ENCODE data around the gene CNTN3. TPM values are rescaled to one million over a fixed set of nuclear protein-coding genes. Genes with fewer than 3 reads are reported as not detected.

CNTN3 gene
- total RNA-seq, 3 donors from 2014 or later = 6.2 to 15.6 (median 8.1) TPM

DNA sequence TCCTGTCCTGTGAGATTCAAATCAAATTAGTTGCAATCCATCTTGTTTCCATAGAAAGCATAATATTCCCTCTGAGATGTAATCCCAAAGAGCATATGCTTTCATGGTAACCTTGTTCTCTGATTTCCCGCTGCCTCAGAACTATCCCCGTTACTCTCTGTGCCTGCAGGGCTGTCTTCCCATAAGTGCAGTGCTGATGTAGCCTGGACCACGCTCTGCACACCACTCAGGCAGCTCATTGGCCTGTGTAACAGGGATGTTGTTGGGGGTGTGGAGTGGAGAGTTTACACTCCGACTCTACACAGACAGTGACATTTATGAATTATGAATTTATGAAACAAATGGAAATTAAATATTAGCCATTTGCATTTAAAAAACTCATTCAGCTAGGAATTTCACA, 33.6 kb upstream of the CNTN3 start:
- DNase-seq (no peak), ATAC-seq (no peak)
- Histone ChIP-seq H3K4me1 (ENCODE audit: low read depth) (no peaks in the 10 kb centered on the region), H3K4me3 (no peak overlapping the region), H3K9me3 (no peaks in the 10 kb centered on the region), H3K36me3 (ENCODE audit: low read depth) (no peaks in the 10 kb centered on the region)
- intact Hi-C loops (cut with DNase I, micrococcal nuclease) = no loop called here
- TF ChIP-seq CTCF (IDR thresholded peaks at IDR 0.05) = no peak

GRCh38 chr3:74646094-74646493, 31.6 kb upstream of the CNTN3 start:
- intact Hi-C loops (cut with DNase I, micrococcal nuclease) = no loop called here
- Histone ChIP-seq H3K4me3 (no peak overlapping the region), H3K4me1 (ENCODE audit: low read depth) (no peaks in the 10 kb centered on the region), H3K36me3 (ENCODE audit: low read depth) (no peaks in the 10 kb centered on the region), H3K9me3 (no peaks in the 10 kb centered on the region)
- ATAC-seq = no peak
- TF ChIP-seq CTCF (IDR thresholded peaks at IDR 0.05) = no peak
- no peak for DNase-seq

DNA sequence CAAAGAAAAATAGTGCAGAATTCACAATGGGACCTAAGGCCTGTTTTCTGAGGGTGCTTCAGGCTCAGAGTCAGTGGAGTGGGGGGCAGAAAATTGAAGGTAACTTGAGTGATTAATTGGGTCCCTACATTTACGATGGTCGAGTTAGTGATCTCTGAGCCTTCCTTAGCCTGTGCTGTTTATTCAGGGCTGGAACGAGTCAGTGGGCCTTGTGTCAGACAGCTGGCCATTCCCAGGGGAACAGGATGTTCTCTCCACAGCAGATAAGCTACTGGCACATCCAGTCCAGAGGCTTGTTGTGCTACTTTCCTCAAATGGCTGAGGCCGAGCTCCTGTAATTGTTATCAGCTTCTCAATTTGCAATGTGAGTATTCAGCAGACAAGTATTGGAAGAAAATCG, 29.2 kb upstream of the CNTN3 start:
- ATAC-seq = peak; percentile 64
- H3K9me3 ChIP-seq = no peaks in the 10 kb centered on the region

DNA sequence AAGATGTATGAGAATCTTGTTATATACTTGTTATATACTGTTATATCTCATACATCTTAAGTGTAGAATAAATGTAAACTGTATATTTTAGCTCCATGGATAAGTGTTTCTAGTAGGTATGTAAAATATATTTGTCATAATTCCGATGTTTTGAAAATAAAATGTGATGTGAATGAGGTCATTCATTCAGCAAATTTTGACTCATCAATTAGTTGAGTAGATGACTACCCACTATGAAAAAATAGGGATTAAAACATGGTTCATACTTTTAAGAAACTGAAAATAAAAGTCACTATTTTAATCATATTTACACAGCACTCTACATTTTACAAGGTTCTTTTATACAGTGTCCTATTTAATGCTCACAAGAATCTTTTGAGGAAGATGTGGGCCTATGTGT, 28.4 kb upstream of the CNTN3 start:
- ATAC-seq = no peak
- no peak for TF ChIP-seq CTCF (IDR thresholded peaks at IDR 0.05)
- intact Hi-C loops (cut with DNase I, micrococcal nuclease) = no loop called here

More for the DNA sequence above, 29.2 kb upstream of the CNTN3 start:
- no peak for TF ChIP-seq CTCF (IDR thresholded peaks at IDR 0.05)
- intact Hi-C loops (cut with DNase I, micrococcal nuclease) = no loop called here
- Histone ChIP-seq H3K4me3 (no peak overlapping the region), H3K4me1 (ENCODE audit: low read depth) (no peaks in the 10 kb centered on the region), H3K36me3 (ENCODE audit: low read depth) (no peaks in the 10 kb centered on the region)
- DNase-seq = no peak

GRCh38 chr3:74640211-74640610, 25.8 kb upstream of the CNTN3 start:
- intact Hi-C loops (cut with DNase I, micrococcal nuclease) = no loop called here
- DNase-seq = no peak
- no peak overlapping the region for H3K4me3 ChIP-seq
- H3K9me3 ChIP-seq = no peaks in the 10 kb centered on the region
- TF ChIP-seq CTCF (IDR thresholded peaks at IDR 0.05) = no peak
- no peaks in the 10 kb centered on the region for H3K36me3 ChIP-seq (ENCODE audit: low read depth)
- ATAC-seq = no peak
- no peaks in the 10 kb centered on the region for H3K4me1 ChIP-seq (ENCODE audit: low read depth)

More for the DNA sequence above, 28.4 kb upstream of the CNTN3 start:
- Histone ChIP-seq H3K4me1 (ENCODE audit: low read depth) (no peaks in the 10 kb centered on the region), H3K9me3 (no peaks in the 10 kb centered on the region), H3K4me3 (no peak overlapping the region), H3K36me3 (ENCODE audit: low read depth) (no peaks in the 10 kb centered on the region)
- no peak for DNase-seq

DNA sequence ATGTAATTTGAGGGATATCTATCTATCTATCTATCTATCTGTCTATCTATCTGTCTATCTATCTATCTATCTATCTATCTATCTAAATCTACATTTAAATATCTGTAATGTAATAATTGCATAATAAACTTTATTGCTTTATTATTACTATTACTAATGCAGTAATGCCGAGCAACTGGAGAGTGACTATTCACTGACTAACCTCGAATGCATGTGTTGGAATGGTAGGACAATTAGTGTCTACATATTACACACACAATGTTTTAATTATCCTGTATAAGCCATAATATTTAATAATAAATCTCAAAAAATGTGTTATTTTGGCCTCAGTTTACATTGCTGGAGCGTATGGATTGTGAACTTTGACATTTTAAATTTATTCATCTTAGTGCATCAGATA, 25.2 kb upstream of the CNTN3 start:
- TF ChIP-seq CTCF (IDR thresholded peaks at IDR 0.05) = no peak
- DNase-seq (no peak), ATAC-seq (no peak)
- Histone ChIP-seq H3K4me3 (no peak overlapping the region), H3K4me1 (ENCODE audit: low read depth) (no peaks in the 10 kb centered on the region), H3K36me3 (ENCODE audit: low read depth) (no peaks in the 10 kb centered on the region), H3K9me3 (no peaks in the 10 kb centered on the region)
- intact Hi-C loops (cut with DNase I, micrococcal nuclease) = no loop called here

Measured in mucosa of descending colon (tissue), 3 donors.